Activated CD4-positive, alpha-beta T cell treated with anti-CD3 and anti-CD28 coated beads, Interleukin-2, amount 10 ng/mL, durations not matched to agents 24 days and 14 days (primary cell): Measurements from ENCODE around the gene CASD1. TPM values are rescaled to one million over a fixed set of nuclear protein-coding genes. Genes with fewer than 3 reads are reported as not detected.

ENCODE experiments used
- DNase-seq: peaks from one replicate; pipeline ENCODE4 v3.0.0; 2022
- H3K27ac Mint-ChIP-seq: one replicate; pipeline ENCODE4 v1.8.0; 2022; ENCODE audit warnings: mild to moderate bottlenecking, mixed read lengths
- H3K27me3 Mint-ChIP-seq: one replicate; pipeline ENCODE4 v1.8.0; 2022; ENCODE audit warnings: mixed read lengths
- H3K36me3 Mint-ChIP-seq: one replicate; pipeline ENCODE4 v1.8.0; 2022; ENCODE audit warnings: low read depth, mild to moderate bottlenecking, mixed read lengths
- H3K4me1 Mint-ChIP-seq: one replicate; pipeline ENCODE4 v1.8.0; 2021; ENCODE audit warnings: mixed read lengths
- H3K4me3 Mint-ChIP-seq: one replicate; pipeline ENCODE4 v1.8.0; 2022; ENCODE audit warnings: mild to moderate bottlenecking, moderate library complexity, mixed read lengths
- H3K9me3 Mint-ChIP-seq: one replicate; pipeline ENCODE4 v1.8.0; 2021; ENCODE audit warnings: mixed read lengths
- intact Hi-C: fragments of 100-400 bp; cut with micrococcal nuclease; formaldehyde crosslinking; loops from one replicate; pipeline ENCODE4 v1.15.1; 2023
- total RNA-seq: library from RNA; stranded (reverse); gene quantifications from 2 replicates; pipeline ENCODE4 v1.2.3, GENCODE V29; 2022

Gene CASD1
- total RNA-seq, 1 donor from 2014 or later = 13.4 TPM

DNA sequence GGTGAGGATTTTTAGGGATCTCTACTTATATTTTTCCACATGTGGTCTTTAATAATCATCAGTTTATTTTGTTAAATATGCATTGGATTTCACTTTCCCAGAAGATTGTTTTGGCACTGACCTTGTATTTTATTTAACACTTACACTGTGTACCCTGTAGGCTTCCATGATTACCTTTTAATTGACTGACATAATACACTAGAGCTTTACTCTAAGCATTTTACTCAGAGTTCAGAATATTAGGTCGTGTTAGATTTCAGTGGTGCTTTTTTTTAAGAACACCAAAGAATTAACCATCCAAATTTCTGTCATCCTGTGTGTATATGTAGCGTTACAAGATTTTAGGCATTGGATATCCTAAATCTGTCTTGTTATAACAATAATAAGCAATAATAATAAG is 23.1 kb downstream of the CASD1 start:
- no peaks in the 10 kb centered on the region for H3K27me3 Mint-ChIP-seq
- H3K27ac Mint-ChIP-seq = no peak overlapping the region
- intact Hi-C loops = no loop called here
- no peak overlapping the region for H3K4me3 Mint-ChIP-seq
- H3K9me3 Mint-ChIP-seq = no peaks in the 10 kb centered on the region
- DNase-seq = no peak
- H3K4me1 Mint-ChIP-seq = no peaks in the 10 kb centered on the region
- H3K36me3 Mint-ChIP-seq = peaks cover 17% of the 10 kb centered on the region

DNA sequence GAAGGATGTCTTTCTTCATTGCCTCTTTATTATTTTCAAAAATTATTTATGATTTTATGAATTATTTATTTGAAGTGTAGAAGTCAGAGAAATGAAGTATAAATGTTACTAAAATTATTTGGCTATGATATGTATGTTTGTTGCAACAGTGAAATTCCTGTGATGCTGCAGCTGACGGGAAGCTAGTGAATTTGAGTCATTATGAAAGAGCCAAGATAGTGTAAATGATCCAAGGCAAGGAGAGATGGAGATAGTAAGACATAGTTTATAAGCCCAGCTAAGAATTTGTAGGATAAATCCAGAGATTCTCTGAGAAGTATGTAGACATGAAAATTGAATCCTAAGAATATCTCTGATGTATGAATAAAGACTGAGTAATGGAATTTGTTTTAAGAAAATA is 30.8 kb downstream of the CASD1 start:
- intact Hi-C loops = no loop called here
- no peaks in the 10 kb centered on the region for H3K4me1 Mint-ChIP-seq
- H3K27me3 Mint-ChIP-seq = no peaks in the 10 kb centered on the region
- H3K36me3 Mint-ChIP-seq = peaks cover 4% of the 10 kb centered on the region
- DNase-seq = no peak
- no peak overlapping the region for H3K27ac Mint-ChIP-seq
- H3K4me3 Mint-ChIP-seq = no peak overlapping the region
- no peaks in the 10 kb centered on the region for H3K9me3 Mint-ChIP-seq

DNA sequence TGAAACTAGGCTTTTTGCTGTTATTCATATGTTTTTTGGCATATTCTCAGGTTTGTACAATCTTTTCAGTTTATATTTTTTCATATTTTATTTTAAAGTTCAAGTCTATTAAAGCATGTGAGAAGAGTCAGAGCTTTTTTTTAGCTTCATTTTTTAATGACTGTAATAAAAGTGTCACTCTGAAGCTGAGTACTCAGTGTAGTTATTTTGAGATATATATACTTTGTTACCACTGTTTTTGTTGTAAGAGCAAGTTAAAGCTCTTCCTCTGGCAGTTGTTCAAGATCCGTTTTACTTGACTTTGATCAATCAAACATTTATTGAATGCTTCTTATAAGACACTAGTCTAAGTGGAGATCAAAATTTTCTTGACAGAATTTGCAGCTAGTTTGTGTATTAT is 37.5 kb downstream of the CASD1 start:
- H3K9me3 Mint-ChIP-seq = no peaks in the 10 kb centered on the region
- peaks cover 2% of the 10 kb centered on the region for H3K36me3 Mint-ChIP-seq
- DNase-seq = no peak
- H3K4me3 Mint-ChIP-seq = no peak overlapping the region
- intact Hi-C loops = no loop called here
- no peaks in the 10 kb centered on the region for H3K4me1 Mint-ChIP-seq
- no peaks in the 10 kb centered on the region for H3K27me3 Mint-ChIP-seq
- no peak overlapping the region for H3K27ac Mint-ChIP-seq

DNA sequence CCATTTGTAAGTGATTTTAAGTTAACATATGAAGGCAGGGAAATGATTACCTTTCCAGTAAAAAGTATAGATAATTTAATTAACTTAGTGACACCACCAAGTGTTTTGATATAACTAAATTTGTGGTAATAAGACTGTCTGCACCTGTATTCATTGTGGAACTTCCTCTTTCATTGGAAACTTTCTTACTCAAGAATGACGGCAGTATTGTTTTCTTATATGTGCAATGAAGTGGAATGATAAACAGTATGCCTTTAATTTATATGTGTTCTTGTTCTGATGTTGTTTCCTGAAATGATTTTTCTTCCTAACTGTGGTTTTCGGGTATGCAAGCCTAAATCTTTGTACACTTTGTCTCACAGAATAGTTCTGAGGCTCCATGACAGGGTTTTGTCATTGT is 46.4 kb downstream of the CASD1 start:
- Mint-ChIP-seq H3K4me3 (no peak overlapping the region), H3K27me3 (no peaks in the 10 kb centered on the region)
- intact Hi-C loops = no loop called here

DNA sequence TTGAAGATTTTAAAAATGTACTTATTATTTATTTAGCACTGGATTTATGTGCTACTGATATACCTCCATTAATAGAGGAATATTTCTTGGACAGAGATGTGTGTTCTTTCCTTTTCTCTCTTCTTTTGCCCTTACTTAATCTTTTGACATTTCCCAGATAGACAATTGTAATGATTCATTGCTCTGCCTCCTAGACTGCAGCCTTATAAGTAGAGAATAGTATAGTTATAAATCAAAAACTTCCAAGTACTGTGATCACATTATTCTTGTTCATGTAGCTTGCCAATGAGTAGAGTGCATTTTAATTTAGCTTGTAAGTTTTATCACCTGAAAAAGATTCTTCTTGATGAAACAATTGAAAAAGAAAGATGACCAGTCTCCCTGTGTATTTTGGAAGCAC is 47.6 kb downstream of the CASD1 start:
- Mint-ChIP-seq H3K27ac (no peak overlapping the region), H3K4me1 (no peaks in the 10 kb centered on the region), H3K36me3 (peaks cover 18% of the 10 kb centered on the region), H3K4me3 (no peak overlapping the region), H3K27me3 (no peaks in the 10 kb centered on the region), H3K9me3 (peaks cover 3% of the 10 kb centered on the region)
- no peak for DNase-seq
- intact Hi-C loops = no loop called here

More for the DNA sequence above, 46.4 kb downstream of the CASD1 start:
- DNase-seq = no peak
- H3K36me3 Mint-ChIP-seq = peaks cover 21% of the 10 kb centered on the region
- no peak overlapping the region for H3K27ac Mint-ChIP-seq
- H3K9me3 Mint-ChIP-seq = peaks cover 3% of the 10 kb centered on the region
- H3K4me1 Mint-ChIP-seq = no peaks in the 10 kb centered on the region

DNA sequence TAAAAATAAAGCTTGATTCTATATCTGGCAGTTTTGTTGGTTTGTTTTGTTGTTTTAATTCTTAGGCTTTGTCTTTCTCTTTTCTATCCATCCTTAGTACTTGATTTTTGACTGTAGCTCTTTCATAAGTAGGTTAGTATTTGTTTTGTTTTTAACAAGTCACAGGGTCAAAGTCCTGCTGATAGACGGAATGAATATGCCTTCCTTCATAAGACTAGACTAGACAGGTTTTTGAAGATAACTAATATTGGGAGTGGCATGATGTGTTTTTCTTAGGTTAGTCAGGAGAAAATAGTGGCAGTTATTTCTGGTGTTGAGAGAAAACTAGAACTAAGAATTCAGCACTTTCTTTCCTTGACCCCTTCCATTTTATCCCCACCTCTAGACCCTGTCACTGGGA is 50.4 kb downstream of the CASD1 start:
- H3K4me3 Mint-ChIP-seq = no peak overlapping the region
- no peaks in the 10 kb centered on the region for H3K27me3 Mint-ChIP-seq
- H3K36me3 Mint-ChIP-seq = peaks cover 11% of the 10 kb centered on the region
- no peak overlapping the region for H3K27ac Mint-ChIP-seq
- H3K4me1 Mint-ChIP-seq = no peaks in the 10 kb centered on the region
- peaks cover 3% of the 10 kb centered on the region for H3K9me3 Mint-ChIP-seq
- no peak for DNase-seq
- intact Hi-C loops = no loop called here

DNA sequence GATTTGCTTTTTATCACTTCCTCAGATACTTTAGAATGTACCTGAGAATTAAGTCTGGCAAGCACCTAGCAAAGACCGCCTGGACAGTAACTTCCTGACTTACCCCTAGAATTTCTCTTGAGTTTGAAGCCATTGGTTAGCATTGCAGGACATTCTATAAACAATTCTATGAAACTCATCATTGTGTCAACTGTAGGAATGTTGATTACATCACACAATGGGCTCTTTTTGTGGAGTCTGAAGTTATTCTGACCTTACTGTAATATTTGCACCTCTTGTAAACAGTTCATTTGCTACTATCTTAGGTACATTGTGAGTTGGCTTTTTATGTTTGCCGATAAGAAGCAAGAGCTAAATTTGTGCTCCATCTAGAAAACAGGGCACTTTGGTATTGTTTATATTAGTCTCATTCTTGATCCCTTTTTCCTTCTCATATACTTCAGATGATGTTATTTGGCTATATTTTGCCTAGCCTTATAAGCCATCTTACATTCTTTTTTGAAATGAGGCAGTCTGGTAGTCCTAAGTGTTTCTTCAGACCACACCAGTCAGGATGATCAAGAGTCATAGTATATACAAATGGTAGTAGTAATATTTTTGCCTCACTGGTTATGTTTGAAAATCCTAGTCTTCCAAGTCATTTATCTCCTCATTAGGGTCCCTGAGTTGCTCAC is 52.4 kb downstream of the CASD1 start:
- no peaks in the 10 kb centered on the region for H3K27me3 Mint-ChIP-seq
- H3K4me1 Mint-ChIP-seq = no peaks in the 10 kb centered on the region
- DNase-seq = no peak
- H3K9me3 Mint-ChIP-seq = peaks cover 3% of the 10 kb centered on the region
- H3K27ac Mint-ChIP-seq = no peak overlapping the region
- intact Hi-C loops = no loop called here
- no peak overlapping the region for H3K4me3 Mint-ChIP-seq
- H3K36me3 Mint-ChIP-seq = peaks cover 4% of the 10 kb centered on the region

DNA sequence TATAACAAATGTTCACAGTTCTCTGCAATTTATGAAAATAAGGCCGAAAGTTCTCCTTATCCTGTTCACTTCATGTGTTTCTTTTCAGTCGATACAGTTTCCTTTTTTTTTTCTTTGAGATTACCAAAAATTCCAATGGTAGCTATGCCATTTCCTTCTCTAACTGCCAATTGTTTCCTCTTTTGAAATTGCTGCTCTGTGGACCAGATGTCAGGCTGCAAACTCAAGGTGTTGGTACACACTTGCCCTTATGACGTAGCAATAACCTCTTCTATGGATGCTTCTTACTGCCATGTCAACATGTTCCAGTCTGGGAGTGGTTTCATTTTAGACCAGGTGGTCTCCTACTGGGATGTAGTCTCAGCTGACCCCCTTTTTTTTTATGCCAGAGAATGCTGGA is 52.9 kb downstream of the CASD1 start:
- no peak overlapping the region for H3K4me3 Mint-ChIP-seq
- peaks cover 3% of the 10 kb centered on the region for H3K9me3 Mint-ChIP-seq
- H3K27ac Mint-ChIP-seq = no peak overlapping the region
- intact Hi-C loops = no loop called here
- DNase-seq = no peak
- peaks cover 4% of the 10 kb centered on the region for H3K36me3 Mint-ChIP-seq
- no peaks in the 10 kb centered on the region for H3K4me1 Mint-ChIP-seq
- no peaks in the 10 kb centered on the region for H3K27me3 Mint-ChIP-seq

DNA sequence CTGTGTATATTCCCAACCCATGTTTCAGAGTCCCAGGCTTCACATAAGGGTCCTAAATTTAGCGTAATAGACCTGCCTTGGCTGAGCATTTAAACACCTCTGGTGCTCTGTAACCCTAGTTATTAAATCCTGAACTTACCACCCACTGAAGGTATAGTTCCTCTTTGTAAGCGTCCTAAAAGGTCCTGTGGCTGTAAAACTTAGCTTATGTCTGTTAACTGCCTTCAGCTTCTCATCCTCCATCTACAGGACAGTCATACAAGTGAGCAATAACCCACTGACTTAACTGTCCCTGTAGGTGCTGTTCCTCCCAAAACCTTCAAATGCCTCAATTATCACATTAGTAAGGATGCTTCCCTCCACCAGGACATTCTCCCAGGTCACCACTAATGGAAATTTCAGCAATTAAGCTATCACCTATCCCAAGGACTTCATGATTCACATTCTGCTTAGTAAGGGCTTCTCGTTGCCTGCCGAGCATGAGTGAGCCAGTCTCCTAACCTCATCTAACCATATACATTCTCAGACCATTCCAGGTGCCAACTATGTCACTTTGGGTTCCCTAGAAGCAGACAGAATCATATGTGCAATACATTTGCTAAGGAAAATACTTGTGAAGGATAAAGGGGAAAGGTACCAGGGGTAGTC is 55.8 kb downstream of the CASD1 start:
- intact Hi-C loops = no loop called here
- H3K27ac Mint-ChIP-seq = no peak overlapping the region
- no peaks in the 10 kb centered on the region for H3K27me3 Mint-ChIP-seq
- no peaks in the 10 kb centered on the region for H3K36me3 Mint-ChIP-seq
- no peaks in the 10 kb centered on the region for H3K4me1 Mint-ChIP-seq
- H3K4me3 Mint-ChIP-seq = no peak overlapping the region
- no peaks in the 10 kb centered on the region for H3K9me3 Mint-ChIP-seq
- DNase-seq = no peak

DNA sequence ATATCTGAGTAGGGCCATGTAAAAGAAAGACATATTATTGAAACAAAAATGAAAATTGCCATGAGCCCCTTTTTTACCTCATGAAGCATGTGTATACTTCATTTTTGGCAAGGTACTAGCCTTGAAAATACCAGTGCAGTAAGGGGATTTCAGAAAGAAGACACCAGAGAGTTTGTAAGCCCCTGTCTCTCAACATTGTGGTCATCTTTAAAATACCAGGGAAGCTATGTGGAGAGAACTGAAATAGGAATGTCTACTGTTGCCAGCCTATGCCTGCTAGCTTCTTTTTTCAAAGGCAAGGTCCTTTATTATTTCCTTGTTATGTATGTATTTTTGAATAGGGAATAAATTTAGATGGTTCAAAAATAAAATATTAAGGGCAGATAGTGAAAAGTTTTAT is 57.8 kb downstream of the CASD1 start:
- H3K4me1 Mint-ChIP-seq = no peaks in the 10 kb centered on the region
- H3K27me3 Mint-ChIP-seq = no peaks in the 10 kb centered on the region
- intact Hi-C loops = no loop called here
- no peak overlapping the region for H3K27ac Mint-ChIP-seq
- no peak for DNase-seq
- H3K36me3 Mint-ChIP-seq = no peaks in the 10 kb centered on the region
- H3K9me3 Mint-ChIP-seq = peaks cover 5% of the 10 kb centered on the region
- H3K4me3 Mint-ChIP-seq = no peak overlapping the region

DNA sequence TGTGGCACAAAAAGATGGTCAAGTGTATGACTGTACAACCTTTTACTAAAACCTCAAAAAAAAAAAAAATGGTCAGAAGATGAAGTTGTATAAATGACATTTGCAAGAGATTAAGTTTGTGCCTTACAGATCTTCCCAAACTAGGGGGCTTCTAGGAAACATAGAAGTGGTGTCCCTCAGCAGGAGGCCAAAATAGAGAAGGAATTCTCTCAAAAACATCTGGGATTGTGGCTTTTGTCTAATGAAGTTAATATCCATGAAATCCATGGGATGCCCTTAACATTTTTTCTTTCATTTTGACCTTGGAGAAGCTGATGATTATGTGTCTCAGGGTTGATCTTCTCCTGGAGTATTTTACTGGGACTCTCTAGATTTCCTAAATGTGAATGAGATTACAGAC is 62.2 kb downstream of the CASD1 start:
- H3K9me3 Mint-ChIP-seq = peaks cover 5% of the 10 kb centered on the region
- no peaks in the 10 kb centered on the region for H3K27me3 Mint-ChIP-seq
- H3K4me3 Mint-ChIP-seq = no peak overlapping the region
- H3K36me3 Mint-ChIP-seq = peaks cover 8% of the 10 kb centered on the region
- no peak overlapping the region for H3K27ac Mint-ChIP-seq
- no peaks in the 10 kb centered on the region for H3K4me1 Mint-ChIP-seq
- intact Hi-C loops = no loop called here
- DNase-seq = no peak

DNA sequence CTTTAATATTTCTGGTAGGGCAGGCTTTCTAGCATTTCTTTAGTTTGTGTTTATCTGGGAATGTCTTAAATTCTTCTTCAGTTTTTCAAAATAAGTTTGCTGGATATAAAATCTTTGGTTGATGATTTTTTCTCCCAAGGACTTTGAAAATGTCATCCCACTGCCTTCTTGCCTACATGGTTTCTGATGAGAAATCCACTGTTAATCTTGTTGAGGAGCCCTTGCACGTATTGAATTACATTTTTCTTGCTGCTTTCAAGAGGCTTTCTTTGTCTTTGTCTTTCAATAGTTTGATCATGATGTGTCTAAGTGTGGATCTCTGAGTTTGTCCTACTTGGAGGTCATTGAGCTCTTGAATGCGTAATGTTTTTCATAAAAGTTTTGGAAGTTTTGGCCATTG is 66.0 kb downstream of the CASD1 start:
- Mint-ChIP-seq H3K4me3 (no peak overlapping the region), H3K36me3 (peaks cover 10% of the 10 kb centered on the region), H3K4me1 (no peaks in the 10 kb centered on the region), H3K27ac (no peak overlapping the region), H3K9me3 (peaks cover 10% of the 10 kb centered on the region), H3K27me3 (no peaks in the 10 kb centered on the region)
- intact Hi-C loops = no loop called here
- no peak for DNase-seq

DNA sequence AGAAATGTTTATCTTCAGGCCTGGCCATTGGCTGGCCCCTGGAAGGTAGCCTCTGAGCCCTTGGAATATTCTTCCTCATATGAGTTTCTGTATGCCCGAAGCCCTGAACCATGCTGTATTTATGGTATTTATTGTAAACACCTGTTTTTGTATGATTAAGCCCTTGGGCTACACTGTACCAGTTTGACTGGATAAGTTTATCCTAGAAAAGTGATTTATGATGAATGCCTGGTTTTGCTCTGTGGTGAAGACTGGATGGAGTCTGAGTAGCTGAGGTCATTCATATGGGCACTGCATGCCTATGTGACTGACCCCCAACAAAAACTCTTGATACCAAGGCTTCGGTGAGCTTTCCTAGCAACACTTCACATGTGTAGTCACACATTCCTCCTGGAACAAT is 66.7 kb downstream of the CASD1 start:
- intact Hi-C loops = no loop called here
- Mint-ChIP-seq H3K27me3 (no peaks in the 10 kb centered on the region), H3K36me3 (peaks cover 10% of the 10 kb centered on the region), H3K27ac (no peak overlapping the region), H3K9me3 (peaks cover 9% of the 10 kb centered on the region), H3K4me3 (no peak overlapping the region), H3K4me1 (no peaks in the 10 kb centered on the region)
- no peak for DNase-seq

DNA sequence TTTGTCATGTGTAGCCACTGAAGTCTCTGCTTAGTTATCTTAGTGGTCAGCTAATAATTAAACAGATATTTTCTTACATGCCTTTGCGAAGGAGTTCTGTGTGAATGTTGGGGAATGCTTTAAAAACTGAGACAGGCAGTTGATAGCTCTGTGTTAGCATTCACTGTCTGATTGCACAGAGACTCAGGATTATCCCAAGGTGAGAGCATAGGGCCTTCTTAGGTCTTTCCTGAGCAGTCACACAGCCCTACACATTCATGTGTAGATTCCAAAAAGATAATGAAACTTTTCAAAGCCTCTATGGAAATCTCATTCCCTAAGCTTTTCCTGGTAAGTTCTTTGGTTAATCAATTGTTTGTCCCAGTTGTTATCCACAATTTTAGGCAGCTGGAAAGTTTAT is 67.7 kb downstream of the CASD1 start:
- Mint-ChIP-seq H3K4me3 (no peak overlapping the region), H3K27ac (no peak overlapping the region), H3K9me3 (peaks cover 4% of the 10 kb centered on the region), H3K27me3 (no peaks in the 10 kb centered on the region), H3K36me3 (peaks cover 10% of the 10 kb centered on the region), H3K4me1 (no peaks in the 10 kb centered on the region)
- DNase-seq = no peak
- intact Hi-C loops = no loop called here

DNA sequence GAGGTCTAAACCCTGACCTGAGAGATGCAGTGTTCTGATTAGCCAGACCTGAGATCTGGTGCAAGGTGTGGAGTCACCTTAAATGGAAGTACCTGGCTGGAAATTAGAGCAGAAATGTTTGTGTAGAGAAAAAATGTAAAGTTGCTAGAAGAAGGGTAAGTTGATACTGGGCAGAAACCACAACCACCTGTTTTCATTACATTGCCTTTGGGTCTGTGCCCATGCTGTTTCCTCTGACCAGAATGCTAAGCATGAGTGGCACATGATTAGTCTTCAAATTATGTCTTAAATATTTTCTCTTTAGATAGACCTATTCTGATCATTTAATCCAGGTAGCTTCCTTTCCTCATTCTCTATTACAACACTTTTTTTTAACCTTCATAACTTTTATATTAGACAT is 69.0 kb downstream of the CASD1 start:
- peaks cover 4% of the 10 kb centered on the region for H3K9me3 Mint-ChIP-seq
- H3K4me1 Mint-ChIP-seq = no peaks in the 10 kb centered on the region
- intact Hi-C loops = no loop called here
- no peak overlapping the region for H3K27ac Mint-ChIP-seq
- no peaks in the 10 kb centered on the region for H3K27me3 Mint-ChIP-seq
- no peak overlapping the region for H3K4me3 Mint-ChIP-seq
- DNase-seq = no peak
- peaks cover 10% of the 10 kb centered on the region for H3K36me3 Mint-ChIP-seq
